NCI-H748 (cell line): ENCODE measurements around the gene FAM118A.
"Not testable (repeated sequence)": the region's sequence is repeated elsewhere in the genome, so short reads cannot be mapped to it uniquely, and the experiment has no call there.

Experiments used
- DNase-seq: peaks from one replicate; lab custom pipeline; 2025; ENCODE audit not compliant: unreplicated experiment; lab: John Stamatoyannopoulos, UW

The FAM118A gene

DNA sequence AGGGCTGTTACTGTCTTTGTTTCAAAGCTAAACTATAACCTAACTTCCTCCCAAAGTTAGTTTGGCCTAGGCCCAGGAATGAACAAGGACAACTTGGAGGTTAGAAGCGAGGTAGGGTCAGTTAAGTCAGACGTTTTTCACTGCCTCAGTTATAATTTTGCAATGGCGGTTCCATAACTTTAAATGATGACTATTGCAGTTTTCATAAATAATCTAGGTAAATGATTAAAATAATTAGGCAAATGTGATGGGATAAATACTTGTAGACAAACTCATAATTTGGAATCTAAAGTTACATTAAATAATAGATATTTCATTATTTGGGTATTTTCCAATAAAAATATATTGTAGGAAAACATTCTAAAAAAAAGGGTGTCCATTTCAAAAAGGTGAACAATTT is 63.9 kb downstream of the FAM118A start:
- not testable (repeated sequence) for DNase-seq

DNA sequence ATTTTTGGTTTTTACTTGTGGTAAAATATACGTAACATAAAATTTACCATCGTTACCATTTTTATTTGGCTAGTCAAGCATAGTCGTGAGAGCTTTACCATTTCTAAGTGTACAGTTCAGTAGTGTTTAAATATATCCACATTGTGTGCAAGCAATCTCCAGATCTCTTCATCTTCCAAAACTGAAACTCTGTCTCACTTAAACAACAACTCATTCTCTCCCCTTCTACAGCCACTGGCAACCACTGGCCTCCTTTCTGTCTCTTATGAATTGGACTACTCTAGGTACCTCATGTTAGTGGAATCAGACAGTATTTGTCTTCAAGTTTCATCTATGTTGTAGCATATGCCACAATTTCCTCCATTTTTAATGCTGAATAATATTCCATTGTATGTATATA is 66.3 kb downstream of the FAM118A start:
- no peak for DNase-seq

DNA sequence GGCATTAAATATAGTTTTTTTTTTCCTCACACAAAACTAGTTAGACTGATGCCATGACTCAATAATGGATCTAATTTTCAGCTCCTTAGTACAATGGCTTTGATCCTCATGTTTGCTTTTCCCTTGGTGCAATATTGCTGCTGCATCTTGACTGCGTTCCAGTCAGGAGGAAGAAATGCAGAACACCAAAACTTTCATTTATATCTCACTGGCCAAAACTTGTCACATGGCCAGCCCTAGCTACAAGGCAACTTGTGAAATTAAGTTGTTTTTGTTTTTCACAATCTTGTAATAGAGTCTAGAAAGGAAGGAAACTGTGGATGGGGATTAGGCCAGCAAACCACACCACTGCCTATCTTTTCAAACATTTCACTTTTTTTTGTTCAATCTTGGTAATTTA is 67.0 kb downstream of the FAM118A start:
- DNase-seq = no peak

DNA sequence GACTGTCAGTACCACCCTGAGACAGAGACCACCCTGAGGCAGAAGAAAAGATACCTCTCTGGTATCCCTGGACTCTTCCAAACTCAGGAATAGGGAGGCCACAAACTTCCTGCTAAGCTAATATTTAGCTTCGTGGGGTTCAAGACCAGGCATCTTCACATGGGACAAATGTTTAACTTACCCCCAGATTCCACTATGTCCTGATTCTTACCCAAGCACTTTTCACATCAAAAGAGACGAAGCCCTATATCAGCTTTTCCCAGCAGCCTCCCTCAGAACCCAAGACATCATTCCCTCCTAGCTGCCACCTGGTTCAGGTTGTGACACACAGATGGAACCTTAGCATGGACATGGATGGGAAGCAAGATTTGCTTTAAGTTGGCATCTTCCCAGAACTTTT is 71.6 kb downstream of the FAM118A start:
- DNase-seq = no peak

DNA sequence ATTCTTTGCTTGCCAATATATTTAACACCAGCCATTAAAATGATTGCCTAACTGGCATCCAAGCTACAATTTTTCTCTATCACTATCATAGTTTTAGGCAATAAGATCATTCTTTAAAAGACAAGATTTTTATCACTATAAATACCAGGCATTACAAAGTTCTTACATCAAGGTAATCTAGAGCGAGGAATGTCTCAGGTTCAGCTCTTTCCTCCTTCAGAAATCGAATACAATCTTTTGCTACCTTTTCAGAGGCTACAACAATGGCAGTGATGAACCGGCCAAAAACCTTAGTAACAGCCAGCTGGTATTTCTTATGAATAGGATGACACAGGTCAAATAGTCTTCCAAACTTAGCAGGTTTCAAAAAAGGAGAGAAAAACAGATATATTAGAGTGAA is 79.8 kb downstream of the FAM118A start:
- DNase-seq = no peak
